Fibroblast of upper back skin (primary cell): ENCODE data around the gene TBC1D3K.
"Not testable (repeated sequence)": the region's sequence is repeated elsewhere in the genome, so short reads cannot be mapped to it uniquely, and the experiment has no call there.

ENCODE experiments used
- DNase-seq: peaks from one replicate; pipeline ENCODE4 v3.0.0-alpha.2; 2013

The TBC1D3K gene

GRCh38 chr17:37924115-37924514 lies at the start of gene TBC1D3K:
TBC1D3K (plus strand) TSS chr17:37924415; CDS start chr17:37926000, 1,585 bp downstream.
- DNase-seq = not testable (repeated sequence)

- DNase-seq = no peak
Measured at GRCh38 chr17:37884516-37884915, 39.7 kb upstream of the TBC1D3K start.

GRCh38 chr17:37885136-37885535 lies 39.1 kb upstream of the TBC1D3K start:
- DNase-seq = no peak

GRCh38 chr17:37888881-37889280 lies 35.3 kb upstream of the TBC1D3K start:
- no peak for DNase-seq

- not testable (repeated sequence) for DNase-seq
Measured at GRCh38 chr17:37896961-37897360, 27.3 kb upstream of the TBC1D3K start.
